H1 (cell line): Measurements from ENCODE around the gene FBXO11. TPM values are rescaled to one million over a fixed set of nuclear protein-coding genes. Genes with fewer than 3 reads are reported as not detected.

Source experiments
- BCL11A ChIP-seq, 2 experiments: IDR thresholded peaks; one replicate each; pipeline ENCODE4 v1.6.1; 2011; ENCODE audit warnings: low read depth in 2 of 2, low read length in 2 of 2, mild to moderate bottlenecking in 2 of 2
- GTF2F1 ChIP-seq: IDR thresholded peaks from 2 replicates; pipeline ENCODE4 v1.6.1; 2012; ENCODE audit warnings: low read depth, low read length, improper control_type of control experiment, borderline replicate concordance
- HDAC6 ChIP-seq: IDR thresholded peaks from one replicate; pipeline ENCODE4 v1.7.1; 2012; ENCODE audit warnings: low read depth, mild to moderate bottlenecking, inconsistent platforms, low read length, moderate library complexity
- PHF8 ChIP-seq: fragments of 200-600 bp; sonication (generic); conservative IDR thresholded peaks from 2 replicates; pipeline ENCODE4 v1.7.1; 2012; ENCODE audit warnings: low read depth, mild to moderate bottlenecking, inconsistent platforms, low read length, moderate library complexity
- POLR2A ChIP-seq, 2 experiments: IDR thresholded peaks; 1 replicate in 1 of 2; 2 replicates in 1 of 2; pipeline ENCODE4 v1.6.1; 2011; ENCODE audit warnings: low read depth in 2 of 2, low read length in 2 of 2, mild to moderate bottlenecking in 2 of 2; ENCODE audit errors: control extremely low read depth in 1 of 2
- RAD21 ChIP-seq, 2 experiments: IDR thresholded peaks in 1 of 2; conservative IDR thresholded peaks in 1 of 2; 2 replicates each; pipeline ENCODE4 v1.6.1; 2011; ENCODE audit warnings: low read depth in 2 of 2, low read length in 2 of 2, improper control_type of control experiment in 1 of 2, inconsistent platforms in 1 of 2, mild to moderate bottlenecking in 1 of 2, moderate library complexity in 1 of 2
- SIN3A ChIP-seq, 2 experiments: IDR thresholded peaks in 1 of 2; conservative IDR thresholded peaks in 1 of 2; 2 replicates each; pipeline ENCODE4 v1.6.1; 2011 to 2012; ENCODE audit warnings: low read length in 2 of 2, improper control_type of control experiment in 1 of 2, low read depth in 1 of 2, mild to moderate bottlenecking in 1 of 2
- YY1 ChIP-seq: IDR thresholded peaks from 2 replicates; pipeline ENCODE4 v1.6.1; 2011; ENCODE audit warnings: low read depth, mild to moderate bottlenecking, low read length
- polyA plus RNA-seq, 7 experiments: library from polyadenylated mRNA; depleted of rRNA in 3 of 7; stranded (reverse) in 5 of 7; unstranded in 2 of 7; fragments of >200 nt in 5 of 7; fragments of 200-250 nt in 2 of 7; gene quantifications; 1 replicate in 5 of 7; 2 replicates in 1 of 7; 4 replicates in 1 of 7; pipeline versions ENCODE4 v1.2.1 to v1.2.3, GENCODE V29; 2011 to 2013; ENCODE audit warnings: missing spikeins in 2 of 7, mixed read lengths in 2 of 7
- total RNA-seq: library from RNA; stranded (reverse); fragmentation: NEBNext Ultra II Directional; extraction: Animal tissue kit (Norgen Biotek cat#: 25700); gene quantifications from 2 replicates; pipeline ENCODE4 v1.2.1, GENCODE V29; 2021

The FBXO11 gene
- total and polyA plus RNA-seq, 2 of the 8 experiments (the other 6 are each of a cell fraction or from before 2014, with no cell fraction given): 21.7 to 57.3 TPM

DNA sequence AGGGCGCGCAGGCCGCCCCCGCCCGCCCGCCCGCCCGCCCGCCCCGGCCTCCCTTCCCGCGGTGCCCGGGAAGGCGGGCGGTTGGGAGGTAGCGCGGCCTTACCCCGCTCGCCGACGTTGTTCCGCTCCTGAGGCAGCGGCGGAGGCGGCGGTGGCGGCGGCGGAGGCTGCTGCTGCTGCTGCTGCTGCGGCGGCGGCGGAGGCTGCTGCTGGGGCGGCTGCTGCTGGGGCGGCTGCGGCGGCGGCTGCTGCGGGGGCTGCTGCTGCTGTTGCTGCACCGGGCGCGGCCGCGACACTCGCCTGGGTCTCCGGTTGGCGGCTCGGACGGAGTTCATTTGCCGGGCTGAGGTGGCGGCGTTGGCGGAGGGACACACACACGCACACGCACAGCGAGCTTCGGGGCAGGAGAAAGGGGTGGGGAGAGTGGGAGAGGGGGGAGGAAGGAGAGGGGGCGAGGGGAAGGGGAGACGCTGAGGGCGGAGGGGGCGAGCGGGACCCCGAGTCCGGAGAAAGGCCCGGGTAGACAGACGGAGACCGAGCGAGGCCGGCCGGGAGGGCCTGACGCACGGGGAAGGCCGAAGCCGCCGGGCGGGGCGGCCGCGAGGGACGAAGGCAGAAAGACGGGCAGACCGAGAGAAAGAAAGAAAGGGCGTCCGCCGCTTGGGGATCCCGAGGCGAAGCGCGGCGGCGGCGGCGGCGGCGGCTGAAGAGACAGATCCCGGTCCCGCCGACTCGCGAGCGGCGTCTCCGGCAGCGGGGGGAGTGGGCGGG is 727 bp downstream of the FBXO11 start (continued):
- TF ChIP-seq SIN3A (conservative IDR thresholded peaks at IDR 0.05 in 1 of 2, IDR thresholded peaks at IDR 0.05 in 1 of 2; ENCODE audit: low read depth in 1 of 2, low read length in 2 of 2) (no peak), BCL11A (IDR thresholded peaks at IDR 0.05; ENCODE audit: low read depth in 2 of 2, low read length in 2 of 2) (no peak), RAD21 (IDR thresholded peaks at IDR 0.05 in 1 of 2, conservative IDR thresholded peaks at IDR 0.05 in 1 of 2; ENCODE audit: low read depth in 2 of 2, low read length in 2 of 2) (no peak), GTF2F1 (no peak), YY1 (no peak), PHF8 (peak; percentile 30; the same call in 1 of the 2 replicates), HDAC6 (no peak), POLR2A (IDR thresholded peaks at IDR 0.05; ENCODE audit: control extremely low read depth in 1 of 2, low read depth in 2 of 2, low read length in 2 of 2) (no peak)
